HG03571 (cell line): Measurements from ENCODE around the gene MC4R.

Experiments used
- ATAC-seq: cut with Tn5 transposase; IDR thresholded peaks from one replicate; pipeline ENCODE4 v1.9.1; 2021; ENCODE audit not compliant: unreplicated experiment

MC4R gene

DNA sequence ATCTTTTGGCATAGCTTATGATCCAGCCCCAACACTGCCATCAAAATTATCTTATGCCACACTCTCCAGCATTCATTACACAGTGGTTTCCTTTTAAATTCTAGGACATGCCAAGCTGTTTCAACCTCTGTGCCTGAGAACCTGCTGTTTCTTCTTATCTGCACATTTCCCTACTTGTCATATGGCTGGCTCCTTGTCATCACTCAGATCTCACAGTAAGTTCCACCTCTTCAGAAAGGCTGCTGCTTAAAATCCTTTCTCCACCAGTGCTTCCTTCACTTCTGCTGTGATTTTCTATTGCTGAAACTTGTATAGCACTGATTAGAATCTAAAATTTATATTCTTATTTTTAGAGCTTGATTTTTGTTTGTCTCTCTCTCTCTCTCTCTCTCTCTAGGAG is 43.4 kb downstream of the MC4R start:
- no peak for ATAC-seq

GRCh38 chr18:60327880-60328279 is 44.7 kb downstream of the MC4R start:
- ATAC-seq: no peak

DNA sequence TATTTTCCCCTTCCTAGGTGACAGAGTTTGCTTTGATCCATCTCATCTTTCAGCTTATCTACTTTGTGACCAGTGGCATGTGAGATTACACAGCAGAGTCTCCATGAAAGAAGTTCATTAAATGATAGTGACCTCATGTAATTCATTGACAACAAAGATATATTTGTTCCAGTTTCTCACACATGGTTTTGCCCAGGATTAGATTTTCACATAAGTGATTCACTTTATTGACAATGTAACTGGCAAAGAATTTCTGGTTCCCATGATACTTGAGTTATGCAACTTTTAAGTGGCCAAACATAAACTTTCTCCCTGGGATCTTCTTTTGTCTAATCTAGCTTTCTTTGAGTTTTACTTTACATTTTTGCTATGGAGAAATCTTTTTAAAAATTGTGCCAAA is 50.0 kb downstream of the MC4R start:
- ATAC-seq: no peak
